ENCODE data around the gene SLC50A1.
"Not testable (repeated sequence)": the region's sequence is repeated elsewhere in the genome, so short reads cannot be mapped to it uniquely, and the experiment has no call there.

Gene SLC50A1

GRCh38 chr1:155117610-155118009 lies 18.0 kb upstream of the SLC50A1 start:
- DNase-seq, result peak; percentile 29 to 42

DNA sequence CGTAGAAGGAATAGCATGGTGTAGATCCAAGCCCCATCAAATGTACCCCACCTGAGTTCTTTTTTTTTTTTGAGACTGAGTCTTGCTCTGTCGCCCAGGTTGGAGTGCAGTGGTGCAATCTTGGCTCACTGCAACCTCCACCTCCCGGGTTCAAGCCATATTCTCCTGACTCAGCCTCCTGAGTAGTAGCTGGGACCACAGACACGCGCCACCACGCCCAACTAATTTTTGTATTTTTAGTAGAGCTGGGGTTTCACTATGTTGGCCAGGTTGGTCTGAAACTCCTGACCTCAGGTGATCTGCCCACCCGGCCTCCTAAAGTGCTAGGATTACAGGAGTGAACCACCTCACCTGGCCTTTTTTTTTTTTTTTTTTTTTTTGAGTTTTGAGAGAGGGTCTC lies 17.6 kb upstream of the SLC50A1 start:
- not testable (repeated sequence) for DNase-seq

DNA sequence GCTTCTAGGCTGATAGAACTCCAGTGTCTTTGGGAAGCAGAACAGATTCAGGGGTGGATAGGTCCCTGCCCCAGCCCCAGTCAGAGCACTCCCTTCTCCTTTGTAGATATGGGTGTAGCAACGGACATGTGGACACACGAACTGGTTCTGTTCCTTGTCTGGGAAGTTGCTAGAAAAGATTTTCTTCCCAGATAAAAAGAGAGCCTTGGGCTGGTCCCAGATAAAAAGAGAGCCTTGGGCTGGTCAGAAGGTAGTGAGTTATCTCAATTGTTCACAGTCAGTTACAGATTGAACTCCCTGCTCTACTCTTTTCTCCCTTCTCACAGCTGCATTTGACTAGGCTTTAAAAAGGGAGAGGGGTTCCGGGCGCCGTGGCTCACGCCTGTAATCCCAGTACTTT lies 15.4 kb upstream of the SLC50A1 start:
- DNase-seq, result no peak

DNA sequence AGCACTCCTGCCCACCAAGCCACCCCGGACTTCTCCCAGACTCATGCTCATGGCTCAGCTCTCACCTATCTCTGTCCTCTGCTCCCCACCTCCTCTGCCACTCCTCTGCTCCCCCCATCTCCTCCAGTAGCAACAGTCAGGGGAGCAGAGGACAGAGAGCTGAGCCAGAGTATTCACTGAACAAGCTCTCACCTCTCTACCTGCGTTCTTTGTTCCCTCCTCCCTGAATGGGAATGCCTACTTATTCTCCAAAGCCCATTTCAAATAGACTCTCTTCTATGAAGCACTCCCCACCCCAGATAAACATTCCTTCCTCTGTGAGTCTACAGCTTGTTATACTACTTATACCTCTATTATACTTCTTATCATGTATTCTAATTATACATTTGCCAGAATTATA lies 14.4 kb upstream of the SLC50A1 start:
- no peak for DNase-seq

- DNase-seq, result no peak
Observed at GRCh38 chr1:155122308-155122707, 13.3 kb upstream of the SLC50A1 start.

GRCh38 chr1:155123801-155124200 lies 11.9 kb upstream of the SLC50A1 start:
- no peak for DNase-seq

DNA sequence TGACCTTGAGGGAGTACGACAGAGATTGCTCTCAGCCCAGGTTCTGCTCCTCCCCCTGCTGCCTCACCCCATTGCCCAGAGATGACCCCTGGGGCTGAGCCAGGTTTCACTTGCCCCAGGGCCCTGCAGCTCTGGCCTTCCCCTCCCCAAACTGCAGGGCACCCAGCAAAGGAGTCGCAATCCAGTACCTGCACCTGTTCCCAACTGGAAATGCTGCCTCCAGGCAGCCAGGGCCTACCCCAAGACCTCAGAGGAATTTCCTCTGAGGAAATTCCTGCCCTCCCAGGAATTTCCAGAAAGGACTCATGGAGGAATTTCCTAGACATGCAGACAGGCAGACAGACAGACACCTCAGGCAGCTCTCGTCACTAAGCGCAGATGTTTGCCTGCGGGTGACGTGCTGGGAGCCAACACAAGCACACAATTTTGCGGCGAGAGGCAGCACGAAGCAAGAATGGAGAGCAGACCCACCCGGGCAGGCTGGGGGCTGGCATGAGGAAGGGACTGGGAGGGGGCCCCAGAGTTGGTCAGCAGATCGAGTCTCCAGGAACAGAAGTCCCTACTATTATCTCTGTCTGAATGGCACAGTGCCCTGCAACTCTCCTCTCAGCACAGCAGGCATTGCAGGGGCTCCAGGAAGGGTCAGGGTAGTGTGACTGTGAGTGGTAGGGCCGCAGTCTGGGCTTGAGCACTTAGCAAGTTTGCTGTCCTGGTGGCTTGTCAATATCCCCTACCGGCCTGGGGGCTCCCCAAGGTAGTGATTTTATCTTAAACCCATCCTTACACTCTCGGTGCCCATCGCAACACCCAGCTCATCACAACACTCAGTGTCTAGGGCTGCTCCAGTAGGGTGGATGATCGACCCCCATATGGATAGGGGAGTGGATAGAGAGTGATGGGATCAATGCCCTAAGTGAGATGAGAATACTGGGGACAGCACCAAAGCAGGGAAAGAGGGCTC lies 10.9 kb upstream of the SLC50A1 start:
- DNase-seq, result no peak

DNA sequence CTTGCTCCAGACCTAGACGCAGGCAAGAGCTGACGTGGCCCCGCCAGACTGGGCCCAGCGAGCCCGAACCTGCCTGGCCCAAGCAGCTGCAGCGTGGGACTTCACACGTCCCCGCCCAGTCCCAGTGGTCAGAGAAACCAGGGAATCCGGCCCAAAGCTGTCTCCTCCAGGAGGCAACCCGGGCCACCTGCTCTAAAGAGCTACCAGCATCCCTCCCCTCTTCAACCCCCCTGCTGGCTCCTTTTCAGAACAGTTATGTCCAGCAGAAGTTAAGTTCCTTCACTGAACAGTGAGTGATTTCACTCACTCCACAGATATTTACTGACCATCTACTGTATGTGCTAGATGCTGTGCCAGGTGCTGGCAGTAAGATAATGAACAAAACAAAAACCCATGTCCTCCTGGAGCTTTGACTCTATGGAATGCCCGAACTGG lies 10.1 kb upstream of the SLC50A1 start:
- DNase-seq, result no peak

DNA sequence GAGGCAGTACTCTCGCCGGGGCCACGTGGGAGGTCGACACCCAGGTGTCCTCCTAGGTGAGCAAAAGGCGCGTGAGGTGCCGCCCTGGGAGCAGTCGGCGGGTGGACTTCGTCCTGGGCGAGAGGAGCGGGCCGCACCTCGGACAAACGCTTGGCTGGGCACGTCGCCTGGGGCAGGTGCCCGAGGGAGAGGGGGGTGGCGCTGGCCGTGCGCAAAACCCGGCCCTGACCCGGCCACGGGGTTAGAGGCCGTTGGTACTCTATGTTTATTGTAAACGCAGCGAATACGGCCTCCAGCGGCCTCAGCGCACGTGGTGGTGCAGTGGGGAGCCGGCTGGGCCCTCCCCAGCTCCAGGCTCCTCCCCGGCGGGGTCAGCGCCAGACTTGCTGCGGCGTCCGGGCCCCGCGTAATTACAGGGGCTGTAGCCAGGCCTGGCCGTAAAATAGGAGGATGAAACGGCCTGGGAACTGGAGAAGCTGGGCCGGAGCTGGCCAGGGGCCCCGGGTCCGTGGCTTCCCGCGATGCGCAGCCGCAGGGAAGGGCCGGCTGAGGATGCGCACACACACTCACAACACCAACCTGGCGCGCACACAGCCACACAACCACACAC lies 9.6 kb upstream of the SLC50A1 start:
- DNase-seq, result no peak

DNA sequence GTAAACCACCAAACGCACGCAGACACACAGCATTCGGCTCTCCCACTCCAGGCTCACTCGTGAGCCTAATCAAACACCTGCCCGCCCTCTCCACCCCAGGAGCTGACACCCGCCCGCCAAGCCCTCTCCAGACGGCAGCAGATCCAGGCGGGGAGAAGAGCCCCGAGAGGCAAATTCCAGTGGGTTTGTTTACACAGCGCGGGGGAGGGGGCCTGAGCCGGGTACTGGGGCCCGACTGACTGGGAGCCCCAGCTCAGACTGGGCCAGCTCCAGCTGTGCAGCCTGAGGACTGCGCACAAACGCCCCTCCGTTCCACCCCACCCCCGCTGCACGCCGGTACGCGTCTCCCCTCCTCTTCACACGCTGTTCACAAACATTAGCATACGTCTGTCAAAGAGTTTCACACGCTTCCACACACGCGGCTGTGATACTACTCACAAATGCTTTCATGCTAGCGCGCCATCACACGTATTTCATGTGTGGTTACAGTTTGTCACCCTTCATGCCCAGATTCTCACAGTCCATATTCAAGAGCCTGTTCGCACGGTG lies 9.0 kb upstream of the SLC50A1 start:
- DNase-seq, result no peak

DNA sequence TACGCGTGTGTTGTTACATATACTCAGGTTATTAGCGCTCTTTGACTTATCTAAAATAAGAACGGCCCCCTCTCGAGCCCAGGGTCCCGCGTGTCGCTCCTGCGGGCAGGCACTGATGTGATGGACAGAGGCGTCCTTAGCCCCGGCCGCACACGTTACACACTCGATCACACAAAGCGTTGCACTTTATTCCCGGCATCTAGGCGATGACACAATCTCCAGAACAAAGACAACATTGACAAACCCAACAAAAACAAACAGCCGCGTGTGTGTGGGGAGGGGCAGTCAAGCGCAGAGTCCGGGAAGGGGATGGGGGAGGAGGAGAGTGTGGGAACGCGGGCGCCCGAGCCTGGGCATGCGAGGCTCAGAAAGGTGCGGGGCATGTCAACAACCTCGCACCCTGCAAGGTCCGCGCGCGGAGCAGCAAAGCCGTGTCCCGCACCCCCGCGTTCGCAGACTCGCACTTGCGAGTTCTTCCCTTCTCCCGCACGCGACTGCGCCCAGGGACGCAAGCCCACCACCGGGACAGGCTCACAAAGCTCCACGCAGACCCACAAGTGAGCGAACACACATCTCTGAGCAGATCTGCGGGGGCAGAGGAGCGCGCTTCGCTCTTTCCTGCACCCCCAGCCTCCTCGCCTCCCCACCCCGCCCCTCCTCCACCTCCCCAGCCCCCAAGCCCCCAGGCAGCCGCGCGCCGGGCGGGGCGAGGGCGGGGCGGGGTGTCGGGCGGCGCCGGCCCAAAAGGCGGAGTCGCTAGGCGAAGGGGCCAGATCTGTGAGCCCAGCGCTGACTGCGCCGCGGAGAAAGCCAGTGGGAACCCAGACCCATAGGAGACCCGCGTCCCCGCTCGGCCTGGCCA lies 8.3 kb upstream of the SLC50A1 start, which contains the start of gene EFNA1:
Gene EFNA1, plus strand, starts transcription at position 772 of the 862 bp plus-strand sequence. CDS start 102 bp downstream, outside the sequence.
- DNase-seq, result no peak

- no peak for DNase-seq
Observed at GRCh38 chr1:155127967-155128754, 7.5 kb upstream of the SLC50A1 start.

GRCh38 chr1:155128755-155129473 lies 6.7 kb upstream of the SLC50A1 start:
- no peak for DNase-seq

GRCh38 chr1:155130272-155131006 lies 5.2 kb upstream of the SLC50A1 start:
- no peak for DNase-seq

DNA sequence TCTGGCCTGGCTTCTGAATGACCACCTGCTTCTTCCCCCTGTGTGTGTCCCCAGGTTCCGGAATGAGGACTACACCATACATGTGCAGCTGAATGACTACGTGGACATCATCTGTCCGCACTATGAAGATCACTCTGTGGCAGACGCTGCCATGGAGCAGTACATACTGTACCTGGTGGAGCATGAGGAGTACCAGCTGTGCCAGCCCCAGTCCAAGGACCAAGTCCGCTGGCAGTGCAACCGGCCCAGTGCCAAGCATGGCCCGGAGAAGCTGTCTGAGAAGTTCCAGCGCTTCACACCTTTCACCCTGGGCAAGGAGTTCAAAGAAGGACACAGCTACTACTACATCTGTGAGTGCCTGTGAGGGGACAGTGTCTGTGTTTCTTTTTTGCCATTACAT lies 4.4 kb upstream of the SLC50A1 start:
- DNase-seq, result no peak

DNA sequence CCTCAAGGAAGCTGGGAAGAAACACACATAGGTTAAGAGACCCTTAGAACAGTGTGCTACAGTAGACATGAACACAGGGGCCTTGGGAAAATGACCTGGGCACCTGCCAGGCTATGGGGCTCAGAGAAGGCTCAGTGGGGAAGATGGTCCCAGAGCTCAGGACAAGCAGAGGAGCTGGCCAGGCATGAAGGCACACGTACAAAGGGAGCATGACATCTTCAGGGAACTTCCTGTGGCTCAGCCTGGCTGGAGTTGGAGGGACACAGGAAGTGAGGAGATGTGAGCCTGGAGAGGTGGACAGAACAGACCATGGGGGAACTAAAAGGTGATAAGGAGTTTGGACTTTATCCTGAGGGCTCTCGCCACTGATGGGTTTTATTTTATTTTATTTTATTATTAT lies 3.8 kb upstream of the SLC50A1 start:
- no peak for DNase-seq

GRCh38 chr1:155133799-155134281 lies 1.8 kb upstream of the SLC50A1 start:
- DNase-seq, result no peak

- no peak for DNase-seq
Observed at GRCh38 chr1:155134322-155134721, 1.3 kb upstream of the SLC50A1 start.

DNA sequence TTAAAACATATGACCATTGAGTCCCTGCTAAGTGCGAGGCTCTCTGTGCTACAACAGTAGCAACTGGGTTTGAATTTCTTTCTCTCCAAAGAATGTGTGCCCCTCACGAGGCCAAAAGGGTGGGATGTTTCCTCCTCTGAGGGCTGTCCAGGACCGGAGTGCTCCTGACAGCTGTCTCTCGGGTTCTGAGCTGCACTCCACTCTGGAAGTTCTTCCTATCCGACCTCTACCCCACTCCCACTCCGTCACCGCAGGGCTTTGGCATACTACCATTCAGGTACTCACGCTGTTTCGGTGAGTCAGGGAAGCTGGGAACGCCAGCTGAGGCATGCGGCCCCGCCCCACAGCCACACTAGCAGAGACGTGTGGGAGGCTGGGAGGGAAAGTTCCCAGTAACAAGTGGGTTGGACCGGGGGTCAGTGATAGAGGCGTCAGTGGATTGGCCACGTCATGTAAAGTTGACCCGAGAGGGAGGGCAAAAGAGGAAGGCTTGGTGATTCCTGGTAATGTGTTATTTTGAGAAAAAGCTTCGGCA lies 705 bp upstream of the SLC50A1 start:
- DNase-seq, result peak in 1 of 2 experiments; percentile 39

DNA sequence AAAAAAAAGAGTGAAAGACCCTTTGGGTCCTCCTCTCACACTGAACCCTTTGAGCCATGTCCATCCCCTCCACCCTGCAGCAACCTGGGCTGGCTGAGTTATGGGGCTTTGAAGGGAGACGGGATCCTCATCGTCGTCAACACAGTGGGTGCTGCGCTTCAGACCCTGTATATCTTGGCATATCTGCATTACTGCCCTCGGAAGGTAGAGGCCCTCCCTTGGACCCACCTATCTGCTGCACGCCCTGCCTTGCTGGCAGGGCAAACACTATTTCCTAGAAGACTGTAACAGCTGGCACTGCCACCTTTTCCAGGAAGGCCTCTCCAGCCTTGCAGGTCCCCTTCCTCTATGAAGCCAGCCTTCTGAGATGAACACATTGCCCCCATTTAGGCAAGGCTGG lies 1.1 kb downstream of the SLC50A1 start:
- DNase-seq, result no peak
